OCI-LY1 (cell line): ENCODE data around the gene ERCC8.

Source experiments
- H2AFZ ChIP-seq: fragments of 200-600 bp; sonication (generic), shearing (Covaris generic); 2 replicates; pipeline ENCODE4 v1.6.0; 2014; ENCODE audit warnings: antibody characterized with exemption, mild to moderate bottlenecking, low read length
- H3F3A ChIP-seq: fragments of 200-600 bp; sonication (generic), shearing (Covaris generic); 2 replicates; pipeline ENCODE4 v1.6.0; 2014; ENCODE audit warnings: mild to moderate bottlenecking, antibody characterized with exemption, low read length, moderate library complexity; ENCODE audit not compliant: insufficient read depth
- H3K27ac ChIP-seq: fragments of 200-600 bp; sonication (generic); 2 replicates; pipeline ENCODE4 v1.5.1; 2014; ENCODE audit warnings: low read length, mixed run types, mild to moderate bottlenecking, low read depth; ENCODE audit not compliant: poor library complexity, severe bottlenecking
- H3K27me3 ChIP-seq: fragments of 200-600 bp; sonication (generic); 2 replicates; pipeline ENCODE4 v1.6.0; 2014; ENCODE audit warnings: antibody characterized with exemption, mild to moderate bottlenecking, low read length, moderate library complexity; ENCODE audit not compliant: insufficient read depth
- H3K36me3 ChIP-seq: fragments of 200-600 bp; sonication (generic); 2 replicates; pipeline ENCODE4 v1.6.1; 2014; ENCODE audit warnings: mild to moderate bottlenecking, antibody characterized with exemption, low read length, moderate library complexity, mixed read lengths; ENCODE audit not compliant: insufficient read depth
- H3K4me1 ChIP-seq: fragments of 200-600 bp; sonication (generic); 2 replicates; pipeline ENCODE4 v1.5.1; 2014; ENCODE audit warnings: mild to moderate bottlenecking, low read length, moderate library complexity; ENCODE audit not compliant: insufficient read depth, severe bottlenecking
- H3K4me2 ChIP-seq: fragments of 200-600 bp; sonication (generic), shearing (Covaris generic); 2 replicates; pipeline ENCODE4 v1.6.1; 2014; ENCODE audit warnings: low read length
- H3K4me3 ChIP-seq: fragments of 200-600 bp; sonication (generic); 2 replicates; pipeline ENCODE4 v1.5.1; 2014; ENCODE audit warnings: low read length, low read depth, mild to moderate bottlenecking, mixed read lengths; ENCODE audit not compliant: poor library complexity, severe bottlenecking
- H3K79me2 ChIP-seq: fragments of 200-600 bp; shearing (Covaris generic); 2 replicates; pipeline ENCODE4 v1.6.1; 2016; ENCODE audit warnings: mixed run types, low read length, mixed read lengths; ENCODE audit not compliant: insufficient read depth
- H3K9ac ChIP-seq: fragments of 200-600 bp; sonication (generic), shearing (Covaris generic); 2 replicates; pipeline ENCODE4 v1.6.1; 2014; ENCODE audit warnings: mild to moderate bottlenecking, low read length, mixed read lengths
- H3K9me2 ChIP-seq: fragments of 200-600 bp; sonication (generic), shearing (Covaris generic); 2 replicates; pipeline ENCODE4 v1.6.1; 2014; ENCODE audit warnings: low read depth, mild to moderate bottlenecking, low read length, mixed read lengths
- H3K9me3 ChIP-seq: fragments of 200-600 bp; shearing (Covaris generic); 2 replicates; pipeline ENCODE4 v1.6.1; 2014; ENCODE audit warnings: low read length, mixed read lengths
- H4K20me1 ChIP-seq: fragments of 200-600 bp; sonication (generic), shearing (Covaris generic); 2 replicates; pipeline ENCODE4 v1.6.0; 2016; ENCODE audit warnings: mild to moderate bottlenecking, low read length; ENCODE audit not compliant: insufficient read depth
- EZH2 ChIP-seq: fragments of 200-600 bp; sonication (generic), shearing (Covaris generic); IDR thresholded peaks from 2 replicates; pipeline ENCODE4 v1.8.0; 2017; ENCODE audit warnings: borderline replicate concordance, mixed run types, mild to moderate bottlenecking, antibody characterized with exemption, low read length, moderate library complexity, mixed read lengths
- TF ChIP-seq, protein P1 (sequence below): fragments of 200-600 bp; sonication (generic), shearing (Covaris generic); IDR thresholded peaks from 2 replicates; pipeline ENCODE4 v1.5.1; 2017; ENCODE audit warnings: mild to moderate bottlenecking, antibody characterized with exemption, low read length, moderate library complexity, mixed read lengths

The ERCC8 gene

DNA sequence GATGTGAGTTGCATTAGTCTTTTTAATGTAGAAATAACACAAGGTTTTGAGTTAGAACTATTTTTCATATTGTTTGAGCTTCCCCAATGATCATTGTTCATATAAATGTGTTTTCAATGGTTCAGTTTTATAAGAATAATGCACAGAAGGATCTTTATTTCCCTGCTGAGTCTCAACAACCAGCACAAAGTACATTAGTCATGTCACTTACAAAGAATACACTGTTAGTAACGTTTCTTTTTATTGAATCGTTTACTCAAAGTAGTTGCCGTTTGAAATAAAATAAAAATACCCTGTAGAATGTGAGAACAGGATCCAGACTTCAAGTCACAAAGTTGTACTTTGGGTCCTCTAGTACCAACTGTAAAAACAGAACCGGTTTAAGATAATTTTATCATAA, 41.5 kb downstream of the ERCC8 start:
- Histone ChIP-seq H3K36me3 (no peaks in the 10 kb centered on the region), H3K4me3 (no peak overlapping the region), H3K27me3 (no peaks in the 10 kb centered on the region), H4K20me1 (no peaks in the 10 kb centered on the region), H3K9me3 (no peaks in the 10 kb centered on the region), H3K27ac (no peak overlapping the region), H3K4me1 (no peaks in the 10 kb centered on the region), H3K9ac (no peak overlapping the region), H3K9me2 (no peaks in the 10 kb centered on the region), H3F3A (no peaks in the 10 kb centered on the region), H3K79me2 (no peaks in the 10 kb centered on the region), H3K4me2 (no peak overlapping the region), H2AFZ (no peak overlapping the region)
- TF ChIP-seq EZH2: no peak
- TF ChIP-seq, protein P1, sequence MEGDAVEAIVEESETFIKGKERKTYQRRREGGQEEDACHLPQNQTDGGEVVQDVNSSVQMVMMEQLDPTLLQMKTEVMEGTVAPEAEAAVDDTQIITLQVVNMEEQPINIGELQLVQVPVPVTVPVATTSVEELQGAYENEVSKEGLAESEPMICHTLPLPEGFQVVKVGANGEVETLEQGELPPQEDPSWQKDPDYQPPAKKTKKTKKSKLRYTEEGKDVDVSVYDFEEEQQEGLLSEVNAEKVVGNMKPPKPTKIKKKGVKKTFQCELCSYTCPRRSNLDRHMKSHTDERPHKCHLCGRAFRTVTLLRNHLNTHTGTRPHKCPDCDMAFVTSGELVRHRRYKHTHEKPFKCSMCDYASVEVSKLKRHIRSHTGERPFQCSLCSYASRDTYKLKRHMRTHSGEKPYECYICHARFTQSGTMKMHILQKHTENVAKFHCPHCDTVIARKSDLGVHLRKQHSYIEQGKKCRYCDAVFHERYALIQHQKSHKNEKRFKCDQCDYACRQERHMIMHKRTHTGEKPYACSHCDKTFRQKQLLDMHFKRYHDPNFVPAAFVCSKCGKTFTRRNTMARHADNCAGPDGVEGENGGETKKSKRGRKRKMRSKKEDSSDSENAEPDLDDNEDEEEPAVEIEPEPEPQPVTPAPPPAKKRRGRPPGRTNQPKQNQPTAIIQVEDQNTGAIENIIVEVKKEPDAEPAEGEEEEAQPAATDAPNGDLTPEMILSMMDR: no peak

DNA sequence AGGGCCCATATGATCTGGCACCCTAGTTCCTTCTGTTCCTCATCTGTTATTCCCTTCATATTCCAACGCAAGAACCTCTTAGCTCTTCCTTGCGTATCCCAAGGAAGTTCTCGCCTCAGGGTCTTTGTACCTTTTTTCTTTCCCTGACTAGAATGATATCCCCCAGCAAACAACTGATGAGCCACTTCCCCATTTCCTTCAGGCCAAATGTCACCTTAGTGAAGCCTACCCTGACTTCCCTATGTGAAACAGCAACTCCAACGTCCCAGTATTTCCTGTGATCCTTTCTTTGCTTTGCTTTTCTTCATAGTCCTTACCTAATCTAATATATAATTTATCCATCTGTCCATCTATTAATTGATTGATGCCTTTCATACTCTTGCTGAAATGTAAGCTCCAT, 47.9 kb downstream of the ERCC8 start:
- no peaks in the 10 kb centered on the region for H3K27me3 ChIP-seq
- H2AFZ ChIP-seq: no peak overlapping the region
- no peaks in the 10 kb centered on the region for H3K79me2 ChIP-seq
- H3K9me3 ChIP-seq: no peaks in the 10 kb centered on the region
- no peak overlapping the region for H3K9ac ChIP-seq
- no peak overlapping the region for H3K4me2 ChIP-seq
- H3K36me3 ChIP-seq: no peaks in the 10 kb centered on the region
- no peak for TF ChIP-seq EZH2
- TF ChIP-seq, protein P1: no peak
- H3K9me2 ChIP-seq: no peaks in the 10 kb centered on the region
- H3K27ac ChIP-seq: no peak overlapping the region
- H4K20me1 ChIP-seq: no peaks in the 10 kb centered on the region
- no peaks in the 10 kb centered on the region for H3K4me1 ChIP-seq
- H3F3A ChIP-seq: no peaks in the 10 kb centered on the region
- no peak overlapping the region for H3K4me3 ChIP-seq

DNA sequence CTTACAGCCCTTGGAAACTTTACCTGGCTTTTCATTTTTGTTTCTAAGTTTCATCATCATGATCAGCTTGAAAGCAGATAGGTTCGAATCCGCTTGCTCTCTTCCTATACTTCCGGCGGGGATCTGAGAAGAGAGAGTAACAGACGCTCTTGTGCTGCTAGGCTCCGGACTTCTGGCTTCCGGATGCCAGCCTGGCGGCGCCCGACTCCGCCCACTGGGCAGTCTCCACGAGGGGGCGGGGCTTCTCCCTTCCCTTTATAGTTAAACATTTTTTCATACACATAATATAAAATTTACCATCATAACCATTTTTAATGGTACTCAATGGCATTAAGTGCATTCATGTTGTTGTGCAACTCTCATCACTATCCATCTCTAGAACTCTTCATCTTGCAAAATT, 51.3 kb downstream of the ERCC8 start:
- Histone ChIP-seq H3K79me2 (no peaks in the 10 kb centered on the region), H3F3A (no peaks in the 10 kb centered on the region), H3K27me3 (no peaks in the 10 kb centered on the region), H4K20me1 (no peaks in the 10 kb centered on the region), H3K27ac (no peak overlapping the region), H3K36me3 (no peaks in the 10 kb centered on the region), H2AFZ (no peak overlapping the region), H3K4me2 (no peak overlapping the region), H3K4me1 (no peaks in the 10 kb centered on the region), H3K9me3 (no peaks in the 10 kb centered on the region), H3K9me2 (no peaks in the 10 kb centered on the region), H3K4me3 (no peak overlapping the region), H3K9ac (no peak overlapping the region)
- TF ChIP-seq, protein P1: no peak
- no peak for TF ChIP-seq EZH2
